ENCODE results near the gene POGLUT3.

POGLUT3 gene

GRCh38 chr11:108498046-108498815 is at the start of gene POGLUT3:
TSS of gene POGLUT3 (minus strand) at chr11:108498384. CDS start at chr11:108498366, 18 bp downstream.
- DNase-seq (ENCODE audit: low spot score) = peak; percentile 85

- no peak for DNase-seq (ENCODE audit: low spot score)
Measured at GRCh38 chr11:108545909-108546501, 47.8 kb upstream of the POGLUT3 start.

GRCh38 chr11:108543316-108543964 is 45.3 kb upstream of the POGLUT3 start:
- no peak for DNase-seq (ENCODE audit: low spot score)

- DNase-seq (ENCODE audit: low spot score) = no peak
Measured at GRCh38 chr11:108541531-108541930, 43.3 kb upstream of the POGLUT3 start.

GRCh38 chr11:108538502-108538901 is 40.3 kb upstream of the POGLUT3 start:
- no peak for DNase-seq (ENCODE audit: low spot score)

- no peak for DNase-seq (ENCODE audit: low spot score)
Measured at GRCh38 chr11:108538022-108538424, 39.8 kb upstream of the POGLUT3 start.

- no peak for DNase-seq (ENCODE audit: low spot score)
Measured at GRCh38 chr11:108536783-108537182, 38.6 kb upstream of the POGLUT3 start.

GRCh38 chr11:108535384-108535955 is 37.3 kb upstream of the POGLUT3 start:
- DNase-seq (ENCODE audit: low spot score) = no peak

GRCh38 chr11:108534274-108534882 is 36.2 kb upstream of the POGLUT3 start:
- no peak for DNase-seq (ENCODE audit: low spot score)

GRCh38 chr11:108530426-108530825 is 32.2 kb upstream of the POGLUT3 start:
- DNase-seq (ENCODE audit: low spot score) = no peak

GRCh38 chr11:108527382-108527781 is 29.2 kb upstream of the POGLUT3 start:
- no peak for DNase-seq (ENCODE audit: low spot score)

- no peak for DNase-seq (ENCODE audit: low spot score)
Measured at GRCh38 chr11:108525161-108525560, 27.0 kb upstream of the POGLUT3 start.

GRCh38 chr11:108524422-108524821 is 26.2 kb upstream of the POGLUT3 start:
- no peak for DNase-seq (ENCODE audit: low spot score)

- DNase-seq (ENCODE audit: low spot score) = no peak
Measured at GRCh38 chr11:108522318-108522717, 24.1 kb upstream of the POGLUT3 start.

GRCh38 chr11:108518581-108518980 is 20.4 kb upstream of the POGLUT3 start:
- no peak for DNase-seq (ENCODE audit: low spot score)

GRCh38 chr11:108516125-108516524 is 17.9 kb upstream of the POGLUT3 start:
- no peak for DNase-seq (ENCODE audit: low spot score)

- DNase-seq (ENCODE audit: low spot score) = no peak
Measured at GRCh38 chr11:108512708-108513107, 14.5 kb upstream of the POGLUT3 start.

- DNase-seq (ENCODE audit: low spot score) = peak; percentile 53
Measured at GRCh38 chr11:108511851-108512474, 13.8 kb upstream of the POGLUT3 start.

- no peak for DNase-seq (ENCODE audit: low spot score)
Measured at GRCh38 chr11:108508653-108509593, 10.7 kb upstream of the POGLUT3 start.

GRCh38 chr11:108501396-108501795 is 3.2 kb upstream of the POGLUT3 start:
- peak; percentile 24 for DNase-seq (ENCODE audit: low spot score)

- no peak for DNase-seq (ENCODE audit: low spot score)
Measured at GRCh38 chr11:108500721-108501120, 2.5 kb upstream of the POGLUT3 start.
